A549 (cell line): ENCODE measurements around the gene SLC2A4RG. TPM values are rescaled to one million over a fixed set of nuclear protein-coding genes. Genes with fewer than 3 reads are reported as not detected.

Source experiments
- ATAC-seq, 2 experiments: fragments of 200-7000 bp in 1 of 2; fragments of >200 bp in 1 of 2; cut with Nextera tagmentation in 1 of 2; cut with Tn5 transposase in 1 of 2; 3 replicates each; pipeline versions ENCODE4 v1.8.0 to v1.9.1; 2018 to 2020; ENCODE audit warnings: mild to moderate bottlenecking in 1 of 2, moderate library complexity in 1 of 2
- CTCF ChIA-PET: fragments of 300-600 bp; sonication (Branson Sonifier 250); formaldehyde crosslinking; extraction: SDS; loops from one replicate; lab custom pipeline; 2021; ENCODE audit warnings: antibody characterized with exemption, inconsistent platforms; lab: Yijun Ruan, JAX
- POLR2A ChIA-PET: fragments of 350-600 bp; formaldehyde crosslinking; extraction: SDS; loops from one replicate; lab custom pipeline; 2021; ENCODE audit warnings: antibody characterized with exemption, inconsistent platforms; lab: Yijun Ruan, JAX
- DNase-seq, 2 experiments: peaks; one replicate each; pipeline versions ENCODE4 v3.0.0 to v3.0.0-alpha.2; 2011 to 2016; ENCODE audit warnings: low read depth in 1 of 2, low spot score in 1 of 2
- FAIRE-seq: peaks from 2 replicates; lab custom pipeline; 2011; peaks lifted over from hg19 to GRCh38; lab: Jason Lieb, UNC
- H3K27ac ChIP-seq, 2 experiments: fragments of >200 bp; sonication (Bioruptor Twin); formaldehyde crosslinking; 3 replicates each; pipeline ENCODE4 v1.5.1; 2016 to 2017
- H3K4me1 ChIP-seq: fragments of >200 bp; sonication (Bioruptor Twin); formaldehyde crosslinking; 3 replicates; pipeline ENCODE4 v1.6.1; 2016
- H3K4me2 ChIP-seq: fragments of >200 bp; sonication (Bioruptor Twin); formaldehyde crosslinking; 3 replicates; pipeline ENCODE4 v1.6.1; 2016
- H3K4me3 ChIP-seq: fragments of >200 bp; sonication (Bioruptor Twin); formaldehyde crosslinking; 3 replicates; pipeline ENCODE4 v1.5.1; 2016
- H3K9me3 ChIP-seq: fragments of >200 bp; sonication (Bioruptor Twin); formaldehyde crosslinking; 3 replicates; pipeline ENCODE4 v1.6.1; 2016
- BCL3 ChIP-seq: fragments of >200 bp; sonication (Bioruptor Twin); formaldehyde crosslinking; IDR thresholded peaks from 3 replicates; pipeline ENCODE4 v1.6.1; 2016
- BHLHE40 ChIP-seq: IDR thresholded peaks from 2 replicates; pipeline ENCODE4 v1.6.1; 2012; ENCODE audit warnings: low read depth, low read length, inconsistent platforms
- CBX2 ChIP-seq: fragments of 200-600 bp; sonication (generic); IDR thresholded peaks from 2 replicates; pipeline ENCODE4 v1.6.1; 2016; ENCODE audit warnings: low read depth, mild to moderate bottlenecking, borderline replicate concordance
- CBX8 ChIP-seq: fragments of 200-600 bp; sonication (generic); IDR thresholded peaks from 2 replicates; pipeline ENCODE4 v1.6.1; 2016
- CEBPB ChIP-seq, 2 experiments: fragments of >200 bp in 1 of 2; sonication (Bioruptor Twin) in 1 of 2; formaldehyde crosslinking in 1 of 2; IDR thresholded peaks; 2 replicates each; pipeline ENCODE4 v1.6.1; 2012 to 2016
- EHF ChIP-seq: fragments of 250-450 bp; sonication (Bioruptor Pico); IDR thresholded peaks from 2 replicates; pipeline ENCODE4 v1.5.0; 2020; ENCODE audit warnings: mild to moderate bottlenecking
- EHMT2 ChIP-seq: fragments of 200-600 bp; sonication (generic); IDR thresholded peaks from 2 replicates; pipeline ENCODE4 v1.6.1; 2016; ENCODE audit warnings: antibody characterized with exemption, low read depth, mild to moderate bottlenecking, moderate library complexity
- FOSB ChIP-seq: fragments of 250-450 bp; sonication (Bioruptor Pico); IDR thresholded peaks from 2 replicates; pipeline ENCODE4 v1.5.0; 2020; ENCODE audit warnings: mild to moderate bottlenecking, moderate library complexity
- HOXA7 ChIP-seq: fragments of 250-450 bp; sonication (Bioruptor Pico); IDR thresholded peaks from 2 replicates; pipeline ENCODE4 v1.5.0; 2020; ENCODE audit warnings: mild to moderate bottlenecking, moderate library complexity
- MYC ChIP-seq: IDR thresholded peaks from 2 replicates; pipeline ENCODE4 v1.6.1; 2012; ENCODE audit warnings: mild to moderate bottlenecking, inconsistent platforms, low read length, improper control_type of control experiment, borderline replicate concordance
- NFE2L2 ChIP-seq: fragments of 150-350 bp; conservative IDR thresholded peaks from 2 replicates; pipeline ENCODE4 v1.6.1; 2014; ENCODE audit warnings: low read length
- NR3C1 ChIP-seq: fragments of >200 bp; sonication (Bioruptor Twin); formaldehyde crosslinking; IDR thresholded peaks from 3 replicates; pipeline ENCODE4 v1.6.1; 2017
- POLR2AphosphoS2 ChIP-seq: conservative IDR thresholded peaks from 2 replicates; pipeline ENCODE4 v1.6.1; 2012; ENCODE audit warnings: low read length, improper control_type of control experiment, inconsistent platforms
- RAD21 ChIP-seq, 2 experiments: fragments of >200 bp in 1 of 2; sonication (Bioruptor Twin) in 1 of 2; formaldehyde crosslinking in 1 of 2; IDR thresholded peaks in 1 of 2; conservative IDR thresholded peaks in 1 of 2; 2 replicates in 1 of 2; 3 replicates in 1 of 2; pipeline ENCODE4 v1.6.1; 2012 to 2018; ENCODE audit warnings: inconsistent platforms in 1 of 2
- RARB ChIP-seq: fragments of 250-450 bp; sonication (Bioruptor Pico); IDR thresholded peaks from 2 replicates; pipeline ENCODE4 v1.8.0; 2021; ENCODE audit warnings: mild to moderate bottlenecking, moderate library complexity
- REST ChIP-seq: fragments of 200-600 bp; sonication (generic); IDR thresholded peaks from 2 replicates; pipeline ENCODE4 v1.6.1; 2016; ENCODE audit warnings: antibody characterized with exemption, mild to moderate bottlenecking, moderate library complexity
- SMC3 ChIP-seq: fragments of >200 bp; sonication (Bioruptor Twin); formaldehyde crosslinking; IDR thresholded peaks from 3 replicates; pipeline ENCODE4 v1.6.1; 2018; ENCODE audit warnings: inconsistent platforms
- SREBF2 ChIP-seq: fragments of 450-650 bp; IDR thresholded peaks from 2 replicates; pipeline ENCODE4 v1.6.1; 2014; ENCODE audit warnings: mild to moderate bottlenecking, moderate library complexity
- TFCP2L1 ChIP-seq: fragments of 250-450 bp; sonication (Bioruptor Pico); IDR thresholded peaks from 2 replicates; pipeline ENCODE4 v1.5.0; 2021; ENCODE audit warnings: mild to moderate bottlenecking
- USF2 ChIP-seq: fragments of 450-650 bp; IDR thresholded peaks from 2 replicates; pipeline ENCODE4 v1.6.1; 2014; ENCODE audit warnings: antibody characterized with exemption
- WGBS: methylation state at CpG from one replicate; pipeline ENCODE4 v1.1.6; 2017; ENCODE audit errors: missing lambda C conversion rate; 5-methylcytosine and 5-hydroxymethylcytosine counted together
- polyA plus RNA-seq, 4 experiments: library from polyadenylated mRNA; depleted of rRNA in 3 of 4; stranded (reverse); fragments of >200 nt; fragmentation: RNase III in 1 of 4; extraction: RNeasy Plus Mini Kit Qiagen cat#74134 plus additional on column Dnase treatment in 1 of 4; gene quantifications; 2 replicates in 3 of 4; 3 replicates in 1 of 4; pipeline ENCODE4 v1.2.3, GENCODE V29; 2011 to 2017
- TF ChIP-seq, protein P1 (sequence below): IDR thresholded peaks from 2 replicates; pipeline ENCODE4 v1.6.1; 2012; ENCODE audit warnings: low read depth, borderline replicate concordance
- TF ChIP-seq, protein P2 (sequence below): IDR thresholded peaks from 2 replicates; pipeline ENCODE4 v1.6.1; 2012

The SLC2A4RG gene
- polyA plus RNA-seq, 2 of the 4 experiments (the other 2 are of a cell fraction): 28.1 to 64.6 TPM

DNA sequence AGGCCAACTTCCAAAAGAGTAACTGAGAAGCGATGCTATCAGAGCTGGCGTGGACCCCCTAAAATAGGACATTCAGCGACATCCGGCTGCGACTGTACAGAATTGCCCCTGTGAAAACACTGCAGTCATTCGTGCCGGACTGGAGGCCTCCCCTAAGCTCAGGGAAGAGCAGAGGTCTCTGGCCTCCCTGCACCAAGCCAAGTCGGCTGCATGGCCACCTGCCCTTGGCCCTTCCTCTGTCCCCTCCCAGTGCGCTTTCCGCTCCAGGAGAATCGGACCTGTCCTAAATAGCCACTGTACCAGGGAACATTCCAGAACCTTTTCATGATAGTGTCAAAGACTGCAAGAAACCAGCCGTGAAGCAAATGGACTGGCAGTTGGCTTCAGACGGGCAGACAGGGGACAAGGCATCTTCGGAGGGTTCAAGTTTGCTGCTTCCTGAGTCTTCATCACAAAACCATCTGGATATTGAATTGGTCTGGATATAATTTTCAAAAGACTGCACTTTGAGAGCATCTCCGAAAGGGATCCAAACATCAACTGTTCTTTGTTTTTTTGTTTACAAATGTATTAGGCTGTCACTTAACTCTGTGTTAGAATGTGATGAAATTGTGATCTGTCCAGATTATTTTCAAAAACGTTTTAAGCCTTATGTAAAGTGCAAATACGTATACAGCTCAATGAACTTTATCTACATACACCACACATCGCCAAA is 16.5 kb downstream of the SLC2A4RG start:
- WGBS: 71% methylated on average over 17 of the region's 18 CpGs
- Histone ChIP-seq H3K4me2 (no peak overlapping the region), H3K27ac (no peak overlapping the region), H3K4me3 (no peak overlapping the region), H3K4me1 (no peaks in the 10 kb centered on the region), H3K9me3 (no peaks in the 10 kb centered on the region)
- DNase-seq (no peak), FAIRE-seq (no peak), ATAC-seq (no peak)
- ChIA-PET POLR2A (no interaction called here), CTCF (interaction anchor here (1.1 kb wide), 1 partner anchor 45 kb away, joined by 3 read pairs; no protein-coding TSS in a partner anchor)
- no peak for TF ChIP-seq REST
- no peak for TF ChIP-seq BCL3
- no peak for TF ChIP-seq NFE2L2
- TF ChIP-seq RARB (CRISPR knock-in tag): no peak
- no peak for TF ChIP-seq USF2
- no peak for TF ChIP-seq BHLHE40
- TF ChIP-seq, protein P1, sequence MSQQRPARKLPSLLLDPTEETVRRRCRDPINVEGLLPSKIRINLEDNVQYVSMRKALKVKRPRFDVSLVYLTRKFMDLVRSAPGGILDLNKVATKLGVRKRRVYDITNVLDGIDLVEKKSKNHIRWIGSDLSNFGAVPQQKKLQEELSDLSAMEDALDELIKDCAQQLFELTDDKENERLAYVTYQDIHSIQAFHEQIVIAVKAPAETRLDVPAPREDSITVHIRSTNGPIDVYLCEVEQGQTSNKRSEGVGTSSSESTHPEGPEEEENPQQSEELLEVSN: no peak
- TF ChIP-seq CEBPB (IDR thresholded peaks at IDR 0.05): no peak
- no peak for TF ChIP-seq EHF (CRISPR knock-in tag)
- no peak for TF ChIP-seq POLR2AphosphoS2
- no peak for TF ChIP-seq MYC
- no peak for TF ChIP-seq CBX2
- no peak for TF ChIP-seq TFCP2L1 (CRISPR knock-in tag)
- TF ChIP-seq HOXA7 (CRISPR knock-in tag): no peak
- TF ChIP-seq SREBF2: no peak
- no peak for TF ChIP-seq SMC3
- no peak for TF ChIP-seq CBX8
- TF ChIP-seq, protein P2, sequence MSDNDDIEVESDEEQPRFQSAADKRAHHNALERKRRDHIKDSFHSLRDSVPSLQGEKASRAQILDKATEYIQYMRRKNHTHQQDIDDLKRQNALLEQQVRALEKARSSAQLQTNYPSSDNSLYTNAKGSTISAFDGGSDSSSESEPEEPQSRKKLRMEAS: no peak

DNA sequence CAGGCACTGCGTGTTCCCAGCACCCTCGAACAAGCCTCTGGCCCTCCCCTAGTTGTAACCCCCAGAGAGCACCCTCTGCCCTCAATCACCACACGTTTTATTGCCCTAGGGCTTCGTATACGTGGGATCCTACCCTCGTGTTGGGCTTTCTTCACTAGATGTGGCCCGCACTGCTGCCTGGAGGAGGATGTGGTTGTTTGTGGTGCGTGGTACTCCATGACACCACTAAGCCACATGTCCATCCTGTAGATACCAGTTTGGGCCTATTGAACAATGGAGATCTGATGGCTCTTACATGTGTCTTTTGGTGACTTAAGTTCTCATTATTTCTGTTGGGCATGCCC is 17.0 kb downstream of the SLC2A4RG start:
- no peak for TF ChIP-seq NR3C1
- no peak for TF ChIP-seq SREBF2
- TF ChIP-seq FOSB (CRISPR knock-in tag): no peak
- no peak for TF ChIP-seq RAD21 (conservative IDR thresholded peaks at IDR 0.05 in 1 of 2, IDR thresholded peaks at IDR 0.05 in 1 of 2)
- TF ChIP-seq EHMT2: no peak
- ChIA-PET POLR2A (no interaction called here), CTCF (no interaction called here)
- Histone ChIP-seq H3K9me3 (no peaks in the 10 kb centered on the region), H3K4me2 (no peak overlapping the region), H3K27ac (no peak overlapping the region), H3K4me1 (no peaks in the 10 kb centered on the region), H3K4me3 (no peak overlapping the region)
- DNase-seq (no peak), FAIRE-seq (no peak), ATAC-seq (no peak)
- 54% methylated on average over 8 of the region's 8 CpGs for WGBS
